Activated CD4-positive, alpha-beta T cell treated with anti-CD3 and anti-CD28 coated beads, Interleukin-2, amount 10 ng/mL, durations not matched to agents 7 days and 5 days (primary cell): ENCODE data around the gene PDE4D. TPM values are rescaled to one million over a fixed set of nuclear protein-coding genes. Genes with fewer than 3 reads are reported as not detected.

Experiments used
- CTCF ChIA-PET: fragments of 350-600 bp; sonication (Branson Sonifier 250); formaldehyde crosslinking; loops from one replicate; lab custom pipeline; 2021; ENCODE audit warnings: antibody characterized with exemption; lab: Charles Lee
- POLR2A ChIA-PET: fragments of 350-600 bp; sonication (Branson Sonifier 250); formaldehyde crosslinking; loops from one replicate; lab custom pipeline; 2021; ENCODE audit warnings: antibody characterized with exemption; lab: Charles Lee
- DNase-seq: peaks from one replicate; pipeline ENCODE4 v3.0.0-alpha.2; 2020
- H3K27ac Mint-ChIP-seq: one replicate; pipeline ENCODE4 v1.8.0; 2021; ENCODE audit warnings: mild to moderate bottlenecking, moderate library complexity, mixed read lengths
- H3K27me3 Mint-ChIP-seq: one replicate; pipeline ENCODE4 v1.8.0; 2021; ENCODE audit warnings: mixed read lengths
- H3K36me3 Mint-ChIP-seq: one replicate; pipeline ENCODE4 v1.8.0; 2021; ENCODE audit warnings: low read depth, mixed read lengths
- H3K4me1 Mint-ChIP-seq: one replicate; pipeline ENCODE4 v1.8.0; 2021; ENCODE audit warnings: mixed read lengths
- H3K4me3 Mint-ChIP-seq: one replicate; pipeline ENCODE4 v1.8.0; 2021; ENCODE audit warnings: mild to moderate bottlenecking, moderate library complexity, mixed read lengths
- H3K9me3 Mint-ChIP-seq: one replicate; pipeline ENCODE4 v1.8.0; 2021; ENCODE audit warnings: mixed read lengths
- total RNA-seq, 2 experiments: library from RNA; stranded (reverse); gene quantifications; one replicate each; pipeline ENCODE4 v1.2.3, GENCODE V29; 2021

The PDE4D gene
- total RNA-seq, 2 experiments from 2014 or later: 62.0 to 67.8 TPM

DNA sequence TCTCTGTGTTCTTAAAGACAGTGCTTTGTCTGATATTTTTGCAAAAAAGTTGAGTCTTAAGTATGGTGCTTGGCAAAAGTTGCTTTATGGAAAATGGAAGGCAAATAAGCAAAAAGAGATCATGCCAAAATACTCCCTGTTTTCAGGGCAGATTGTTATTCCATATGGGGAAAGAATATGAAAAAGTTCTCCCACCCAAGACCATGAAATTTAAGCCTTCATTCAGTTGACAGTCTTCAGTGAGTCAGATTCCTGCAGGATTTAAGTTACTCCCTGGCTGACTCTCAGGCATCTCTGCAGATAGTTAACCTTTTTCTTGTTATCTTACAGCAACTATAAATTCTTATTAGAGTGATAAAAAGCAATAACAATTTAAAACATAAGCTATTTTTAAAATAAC, 601.6 kb downstream of the PDE4D start:
- POLR2A ChIA-PET: no interaction called here
- Mint-ChIP-seq H3K27ac (no peak overlapping the region), H3K36me3 (no peaks in the 10 kb centered on the region), H3K27me3 (peaks cover 9% of the 10 kb centered on the region), H3K4me3 (no peak overlapping the region), H3K4me1 (peaks cover 3% of the 10 kb centered on the region), H3K9me3 (no peaks in the 10 kb centered on the region)
- CTCF ChIA-PET: no interaction called here
- no peak for DNase-seq

DNA sequence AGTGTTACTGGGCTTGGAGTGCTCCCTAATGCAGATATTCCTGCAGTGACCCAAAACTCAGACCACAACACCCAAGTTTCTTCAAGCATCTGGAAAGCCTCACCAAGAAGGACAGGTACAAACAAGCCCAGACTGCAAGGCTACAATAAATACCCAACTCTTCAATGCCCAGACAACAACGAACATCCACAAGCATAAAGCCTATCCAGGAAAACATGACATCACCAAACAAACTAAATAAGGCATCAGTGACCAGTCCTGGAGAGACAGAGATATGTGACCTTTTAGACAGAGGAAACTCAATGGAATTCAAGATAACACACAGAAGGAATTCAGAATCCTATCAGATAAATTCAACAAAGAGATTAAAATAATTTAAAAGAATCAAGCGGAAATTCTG, 605.6 kb downstream of the PDE4D start:
- Mint-ChIP-seq H3K27ac (no peak overlapping the region), H3K36me3 (no peaks in the 10 kb centered on the region), H3K4me1 (no peaks in the 10 kb centered on the region), H3K27me3 (peaks cover 11% of the 10 kb centered on the region), H3K4me3 (no peak overlapping the region), H3K9me3 (no peaks in the 10 kb centered on the region)
- CTCF ChIA-PET: no interaction called here
- POLR2A ChIA-PET: no interaction called here
- no peak for DNase-seq

DNA sequence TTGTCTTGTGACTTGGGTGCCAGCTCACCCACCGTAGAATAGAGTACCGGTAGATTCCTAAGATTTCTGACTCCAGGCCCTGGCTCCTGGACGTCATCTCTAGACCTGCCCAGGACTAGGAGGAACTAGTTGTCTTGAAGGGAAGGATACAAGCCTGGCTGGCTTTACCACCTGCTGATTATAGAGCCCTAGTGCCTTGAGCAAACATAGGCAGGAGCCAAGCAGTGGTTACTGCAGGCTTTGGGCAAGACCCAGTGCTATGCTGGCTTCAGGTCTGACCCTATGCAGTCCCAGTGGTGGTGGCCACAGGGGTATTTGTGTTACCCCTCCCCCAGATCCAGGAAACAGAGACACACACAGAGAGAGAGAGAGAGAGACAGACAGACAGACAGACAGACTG, 606.2 kb downstream of the PDE4D start:
- Mint-ChIP-seq H3K27ac (no peak overlapping the region), H3K9me3 (no peaks in the 10 kb centered on the region), H3K4me1 (no peaks in the 10 kb centered on the region), H3K4me3 (no peak overlapping the region), H3K27me3 (peaks cover 11% of the 10 kb centered on the region), H3K36me3 (no peaks in the 10 kb centered on the region)
- no peak for DNase-seq
- ChIA-PET CTCF (no interaction called here), POLR2A (no interaction called here)

DNA sequence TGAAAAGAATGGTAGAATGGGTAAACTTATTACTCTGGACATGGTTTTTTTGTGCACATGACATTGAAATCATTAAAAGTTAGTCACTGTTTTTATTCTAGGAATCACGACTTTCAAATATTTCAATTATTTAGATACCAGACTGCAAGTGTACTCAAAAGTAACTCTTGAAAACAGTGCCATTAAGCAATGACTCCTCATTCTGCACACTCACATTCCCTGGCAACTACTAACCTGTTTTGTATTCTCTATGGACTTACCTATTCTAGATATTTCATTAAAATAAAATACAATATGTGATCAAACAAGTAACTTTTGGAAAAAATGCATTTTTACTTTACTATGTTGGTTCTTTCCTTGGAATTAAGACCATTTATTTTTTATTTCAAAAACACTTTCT, 607.0 kb downstream of the PDE4D start:
- CTCF ChIA-PET: no interaction called here
- POLR2A ChIA-PET: no interaction called here
- Mint-ChIP-seq H3K4me1 (no peaks in the 10 kb centered on the region), H3K4me3 (no peak overlapping the region), H3K27me3 (peaks cover 12% of the 10 kb centered on the region), H3K27ac (no peak overlapping the region), H3K36me3 (no peaks in the 10 kb centered on the region), H3K9me3 (no peaks in the 10 kb centered on the region)
- no peak for DNase-seq

DNA sequence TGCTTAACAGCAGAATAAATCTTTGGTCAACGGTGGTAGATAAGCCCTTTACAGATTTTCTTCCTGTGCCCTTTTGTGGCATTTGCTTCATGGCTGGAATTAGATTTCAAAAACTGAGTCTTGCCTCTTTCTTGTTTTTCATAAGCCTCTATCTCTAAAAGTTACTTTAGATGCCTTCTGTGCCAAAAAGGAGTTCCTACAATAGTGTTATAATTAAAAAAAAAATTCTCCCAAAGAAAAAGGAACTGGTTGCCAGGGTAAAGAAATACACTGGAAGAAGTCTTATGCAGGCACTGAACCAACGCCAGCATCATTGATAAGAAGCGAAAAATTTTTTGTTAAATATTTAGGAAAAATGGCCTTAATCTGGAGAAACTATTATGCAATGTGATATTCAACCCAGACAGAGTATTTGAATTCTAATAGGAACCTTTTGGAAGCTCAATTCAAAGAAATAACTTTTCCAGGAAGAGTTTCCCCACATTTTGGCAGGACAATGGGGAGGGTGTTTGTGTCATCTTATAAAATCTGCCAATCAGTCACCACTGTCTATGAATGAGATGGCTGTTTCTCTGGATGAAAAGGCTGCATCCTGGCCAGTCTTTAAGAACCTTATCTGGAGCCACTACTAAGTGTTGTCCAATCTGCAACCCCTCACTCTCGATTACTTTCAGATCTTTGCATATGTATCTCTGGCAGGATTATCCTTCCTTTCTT, 608.1 kb downstream of the PDE4D start:
- no peaks in the 10 kb centered on the region for H3K9me3 Mint-ChIP-seq
- H3K27me3 Mint-ChIP-seq: peaks cover 13% of the 10 kb centered on the region
- no peaks in the 10 kb centered on the region for H3K4me1 Mint-ChIP-seq
- no peak overlapping the region for H3K4me3 Mint-ChIP-seq
- no peak for DNase-seq
- H3K36me3 Mint-ChIP-seq: no peaks in the 10 kb centered on the region
- no peak overlapping the region for H3K27ac Mint-ChIP-seq
- ChIA-PET CTCF (no interaction called here), POLR2A (no interaction called here)

DNA sequence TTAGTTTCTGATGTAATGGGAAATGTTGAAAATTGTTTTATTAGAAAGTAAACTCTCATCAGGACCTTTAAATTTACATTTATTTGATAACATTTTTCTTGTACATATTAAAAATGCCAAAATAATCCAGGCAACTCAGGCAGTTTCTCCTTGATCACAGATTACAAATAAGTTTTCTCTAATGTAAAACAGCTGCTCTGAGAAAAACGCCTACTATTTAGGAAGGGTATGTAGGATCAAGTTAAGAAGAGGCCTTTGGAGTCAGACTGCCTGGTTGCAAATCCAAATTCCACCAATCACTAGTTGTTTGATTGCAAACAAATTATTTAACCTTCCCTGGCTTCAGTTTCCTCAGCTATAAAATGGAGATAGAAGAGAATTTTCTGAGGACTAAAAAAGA, 610.8 kb downstream of the PDE4D start:
- H3K9me3 Mint-ChIP-seq: no peaks in the 10 kb centered on the region
- no peaks in the 10 kb centered on the region for H3K36me3 Mint-ChIP-seq
- POLR2A ChIA-PET: no interaction called here
- H3K27me3 Mint-ChIP-seq: peaks cover 6% of the 10 kb centered on the region
- no peak overlapping the region for H3K27ac Mint-ChIP-seq
- CTCF ChIA-PET: no interaction called here
- no peak for DNase-seq
- H3K4me3 Mint-ChIP-seq: no peak overlapping the region
- no peaks in the 10 kb centered on the region for H3K4me1 Mint-ChIP-seq

DNA sequence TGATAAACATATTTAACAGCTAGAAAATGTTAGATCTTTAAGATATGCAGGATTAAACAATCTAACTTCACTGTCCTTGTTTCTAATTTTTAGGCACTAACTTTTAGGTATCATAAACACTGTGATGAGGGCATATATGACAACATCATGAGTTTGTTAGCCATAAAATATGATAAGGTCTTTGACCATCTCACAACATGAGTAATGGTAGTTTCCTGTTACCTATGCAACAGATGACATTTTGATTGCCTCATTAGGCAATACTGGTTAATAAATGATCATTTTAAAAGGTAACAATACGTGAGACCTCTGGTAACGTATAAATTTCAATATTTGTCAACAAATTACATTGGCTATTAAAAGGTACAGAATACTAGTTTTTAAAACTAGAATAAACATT, 613.5 kb downstream of the PDE4D start:
- H3K36me3 Mint-ChIP-seq: no peaks in the 10 kb centered on the region
- no peaks in the 10 kb centered on the region for H3K9me3 Mint-ChIP-seq
- ChIA-PET CTCF (no interaction called here), POLR2A (no interaction called here)
- no peak overlapping the region for H3K27ac Mint-ChIP-seq
- no peak for DNase-seq
- no peak overlapping the region for H3K4me3 Mint-ChIP-seq
- H3K4me1 Mint-ChIP-seq: peaks cover 10% of the 10 kb centered on the region
- H3K27me3 Mint-ChIP-seq: peaks cover 24% of the 10 kb centered on the region

DNA sequence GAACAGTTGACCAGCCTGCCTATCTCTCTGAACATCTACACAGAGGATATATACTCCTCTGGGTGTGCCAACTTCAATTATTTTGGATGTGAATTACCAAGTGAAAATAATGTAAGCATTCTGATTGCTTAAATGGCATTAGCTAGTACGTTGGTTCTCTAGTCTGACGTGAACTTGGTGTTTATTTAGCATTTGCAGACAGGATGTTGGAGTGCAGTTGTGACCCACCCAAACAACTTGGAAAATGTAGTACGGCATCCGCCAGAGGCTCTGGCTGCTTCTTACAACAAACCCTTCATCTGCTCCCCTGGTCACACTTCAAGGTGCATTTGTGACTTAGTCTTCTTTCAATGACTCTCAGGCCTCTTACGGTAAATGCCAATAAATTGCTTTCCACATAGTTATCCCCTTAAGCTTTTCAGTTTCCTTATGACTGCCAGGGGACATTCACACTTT, 616.6 kb downstream of the PDE4D start:
- H3K4me3 Mint-ChIP-seq: no peak overlapping the region
- no peaks in the 10 kb centered on the region for H3K36me3 Mint-ChIP-seq
- no peak for DNase-seq
- CTCF ChIA-PET: no interaction called here
- peaks cover 27% of the 10 kb centered on the region for H3K27me3 Mint-ChIP-seq
- H3K27ac Mint-ChIP-seq: no peak overlapping the region
- peaks cover 10% of the 10 kb centered on the region for H3K4me1 Mint-ChIP-seq
- POLR2A ChIA-PET: interaction anchor here (0.6 kb wide), 1 partner anchor 321 kb away, joined by 3 read pairs; no protein-coding TSS in a partner anchor
- no peaks in the 10 kb centered on the region for H3K9me3 Mint-ChIP-seq

DNA sequence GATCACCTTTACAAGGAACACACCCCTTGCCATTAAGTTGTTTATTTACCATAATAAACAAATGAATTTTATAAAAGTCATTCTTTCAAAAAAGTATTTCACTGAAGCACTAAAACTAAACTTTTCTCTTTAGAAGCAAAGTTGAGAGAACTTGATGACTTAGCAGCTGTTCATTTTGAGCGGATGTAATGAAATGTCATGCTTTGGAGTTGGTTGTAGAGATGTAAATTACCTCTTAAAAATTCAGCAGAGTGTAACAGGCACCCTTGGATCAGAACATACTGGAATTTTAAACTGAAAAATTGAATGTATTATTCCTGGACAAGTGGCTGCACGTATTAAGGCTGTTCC, 617.2 kb downstream of the PDE4D start:
- CTCF ChIA-PET: no interaction called here
- no peaks in the 10 kb centered on the region for H3K9me3 Mint-ChIP-seq
- H3K4me3 Mint-ChIP-seq: no peak overlapping the region
- peaks cover 10% of the 10 kb centered on the region for H3K4me1 Mint-ChIP-seq
- DNase-seq: no peak
- no peak overlapping the region for H3K27ac Mint-ChIP-seq
- H3K36me3 Mint-ChIP-seq: no peaks in the 10 kb centered on the region
- H3K27me3 Mint-ChIP-seq: peaks cover 27% of the 10 kb centered on the region
- POLR2A ChIA-PET: no interaction called here

DNA sequence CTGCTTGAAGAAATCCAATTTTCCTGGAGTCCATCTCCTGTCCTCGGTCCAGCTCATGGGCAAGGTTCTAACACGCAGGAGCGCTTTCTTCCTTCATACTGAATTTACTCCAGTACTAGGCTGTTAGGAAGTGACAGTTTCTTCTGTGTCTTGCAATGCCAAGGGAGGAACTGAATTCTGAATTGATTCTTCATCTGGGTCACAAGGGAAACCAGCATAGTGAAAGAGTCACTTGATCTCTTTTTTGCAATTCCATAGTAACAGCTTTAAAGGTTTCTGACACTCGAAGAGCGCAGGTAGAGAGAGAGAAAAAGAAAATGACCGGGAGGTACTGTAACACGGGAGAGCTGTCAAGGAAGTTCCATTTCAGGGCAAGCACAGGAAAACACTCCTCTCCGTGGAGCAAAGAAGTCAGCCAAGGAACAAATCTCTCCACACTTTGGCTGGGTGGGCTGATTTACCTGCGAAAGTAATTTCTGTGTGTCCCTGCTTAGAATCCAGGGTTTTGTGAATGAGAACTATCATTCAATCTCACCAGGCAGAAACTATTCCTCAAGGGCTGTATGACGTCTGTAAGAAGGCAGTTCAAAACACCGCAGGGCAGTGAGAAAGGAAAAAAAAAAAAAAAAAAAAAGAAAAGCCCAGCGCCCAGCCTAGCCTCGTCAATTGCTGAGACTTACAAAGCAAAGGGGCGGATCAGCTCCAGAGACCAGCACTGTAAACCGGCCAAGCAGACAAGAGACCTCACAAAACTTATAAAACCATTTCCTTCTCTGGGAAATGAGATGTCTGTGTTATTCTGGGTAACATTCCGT, 617.8 kb downstream of the PDE4D start:
- H3K4me3 Mint-ChIP-seq: peak overlapping the region; percentile 56
- no peak for DNase-seq
- H3K27ac Mint-ChIP-seq: no peak overlapping the region
- ChIA-PET POLR2A (no interaction called here), CTCF (interaction anchor here (0.6 kb wide), 1 partner anchor 757 kb away, joined by 3 read pairs; no protein-coding TSS in a partner anchor)
- H3K4me1 Mint-ChIP-seq: peaks cover 10% of the 10 kb centered on the region
- no peaks in the 10 kb centered on the region for H3K36me3 Mint-ChIP-seq
- H3K9me3 Mint-ChIP-seq: no peaks in the 10 kb centered on the region
- H3K27me3 Mint-ChIP-seq: peaks cover 29% of the 10 kb centered on the region

DNA sequence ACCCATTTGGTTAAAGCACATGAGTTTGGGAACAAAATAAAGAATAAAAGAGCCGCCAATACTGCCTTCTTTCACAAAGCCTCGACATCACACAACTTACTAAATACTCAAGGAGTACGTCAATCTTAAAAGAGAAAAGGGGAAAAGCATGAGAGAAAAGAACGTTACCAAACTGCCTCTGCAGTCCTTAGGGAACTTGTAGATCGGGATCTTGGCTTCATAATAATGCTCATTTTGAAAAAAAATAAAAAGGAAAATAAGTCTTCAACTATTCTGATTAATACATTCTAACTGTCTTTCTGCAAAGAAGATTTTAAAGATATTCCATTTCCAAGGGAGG, 618.4 kb downstream of the PDE4D start:
- H3K27ac Mint-ChIP-seq: no peak overlapping the region
- H3K4me3 Mint-ChIP-seq: no peak overlapping the region
- no peaks in the 10 kb centered on the region for H3K36me3 Mint-ChIP-seq
- peaks cover 29% of the 10 kb centered on the region for H3K27me3 Mint-ChIP-seq
- H3K9me3 Mint-ChIP-seq: no peaks in the 10 kb centered on the region
- ChIA-PET POLR2A (no interaction called here), CTCF (interaction anchor here (0.6 kb wide), 1 partner anchor 757 kb away, joined by 3 read pairs; no protein-coding TSS in a partner anchor)
- no peak for DNase-seq
- peaks cover 10% of the 10 kb centered on the region for H3K4me1 Mint-ChIP-seq

DNA sequence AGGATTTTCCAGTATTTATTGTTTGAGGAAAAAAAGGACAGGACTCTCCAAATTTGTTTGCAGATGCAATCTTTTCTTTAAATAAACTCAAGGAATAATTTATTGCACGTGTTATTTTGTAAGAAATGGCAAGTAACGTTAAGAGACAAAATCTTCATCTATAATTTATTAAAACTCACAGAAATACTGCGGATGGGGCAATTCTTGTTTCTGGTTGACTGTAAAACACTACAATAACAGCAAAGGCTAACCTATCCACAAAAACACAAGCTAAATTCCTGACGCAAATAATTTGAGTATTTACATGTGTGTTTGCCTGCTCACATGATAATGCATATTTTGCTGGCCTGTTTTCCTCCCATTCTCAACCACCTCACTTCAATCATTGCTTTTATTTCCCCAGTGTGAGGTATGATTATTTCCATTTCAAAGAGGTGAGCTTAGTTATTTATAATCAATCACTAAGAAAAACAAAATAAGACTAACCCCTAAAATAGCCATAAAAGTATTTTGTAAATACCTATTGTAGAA, 619.4 kb downstream of the PDE4D start:
- no peaks in the 10 kb centered on the region for H3K9me3 Mint-ChIP-seq
- ChIA-PET CTCF (no interaction called here), POLR2A (no interaction called here)
- peaks cover 27% of the 10 kb centered on the region for H3K27me3 Mint-ChIP-seq
- no peak overlapping the region for H3K27ac Mint-ChIP-seq
- H3K36me3 Mint-ChIP-seq: no peaks in the 10 kb centered on the region
- DNase-seq: no peak
- H3K4me1 Mint-ChIP-seq: peaks cover 10% of the 10 kb centered on the region
- H3K4me3 Mint-ChIP-seq: no peak overlapping the region

DNA sequence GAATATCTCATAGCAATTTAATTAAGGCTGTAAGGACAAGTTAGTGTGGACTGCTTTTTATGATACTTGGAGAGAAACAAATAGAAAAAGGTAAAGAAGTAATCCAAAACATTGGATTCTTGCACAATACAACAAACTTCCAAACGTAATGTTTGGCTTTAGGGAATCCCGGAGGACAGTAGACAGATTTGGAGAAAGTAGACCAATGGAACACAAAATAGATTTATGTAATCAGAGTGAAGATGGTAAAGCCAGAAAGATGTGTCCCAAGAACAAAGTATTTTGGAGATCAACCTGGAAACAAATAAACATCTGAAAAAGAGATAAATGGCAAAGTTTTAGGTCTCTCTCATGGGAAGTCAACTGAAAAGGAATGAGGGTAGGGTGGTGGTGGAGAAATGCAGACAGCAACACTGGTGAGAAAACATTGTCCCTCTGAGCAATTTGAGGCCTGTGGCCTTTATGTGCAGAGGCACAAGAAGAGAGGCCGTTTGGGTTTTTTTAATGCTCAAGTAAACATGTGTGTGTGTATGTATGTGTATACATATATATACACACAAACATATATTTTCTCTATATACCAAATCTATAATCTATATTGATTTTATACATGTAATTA, 620.6 kb downstream of the PDE4D start:
- Mint-ChIP-seq H3K4me1 (peaks cover 10% of the 10 kb centered on the region), H3K9me3 (no peaks in the 10 kb centered on the region)
- CTCF ChIA-PET: no interaction called here

More for the DNA sequence above, 620.6 kb downstream of the PDE4D start:
- no peak overlapping the region for H3K27ac Mint-ChIP-seq
- no peak overlapping the region for H3K4me3 Mint-ChIP-seq
- H3K36me3 Mint-ChIP-seq: no peaks in the 10 kb centered on the region
- POLR2A ChIA-PET: no interaction called here
- no peak for DNase-seq
- H3K27me3 Mint-ChIP-seq: peaks cover 27% of the 10 kb centered on the region
